ENCODE data around the gene SCPEP1.
A peak's percentile ranks its signal among the peaks of the same experiment; 100 is the strongest.
"Not testable (repeated sequence)": the region's sequence is repeated elsewhere in the genome, so short reads cannot be mapped to it uniquely, and the experiment has no call there.

Gene SCPEP1

GRCh38 chr17:56965681-56966080, 12.2 kb upstream of the SCPEP1 start:
- DNase-seq, result not testable (repeated sequence)

- DNase-seq, result no peak
Observed at GRCh38 chr17:56966338-56966737, 11.6 kb upstream of the SCPEP1 start.

- no peak for DNase-seq
Observed at GRCh38 chr17:56970974-56971373, 7.0 kb upstream of the SCPEP1 start.

- no peak for DNase-seq
Observed at GRCh38 chr17:56972111-56972730, 5.7 kb upstream of the SCPEP1 start.

- no peak for DNase-seq
Observed at GRCh38 chr17:56973520-56973919, 4.4 kb upstream of the SCPEP1 start.

- DNase-seq, result no peak
Observed at GRCh38 chr17:56974055-56974454, 3.9 kb upstream of the SCPEP1 start.

GRCh38 chr17:56975656-56976055, 2.3 kb upstream of the SCPEP1 start:
- no peak for DNase-seq

GRCh38 chr17:56976941-56977608, 856 bp upstream of the SCPEP1 start:
- no peak for DNase-seq

GRCh38 chr17:56978441-56979090, 635 bp downstream of the SCPEP1 start:
- peak in 1 of 2 donors; percentile 38 for DNase-seq

- DNase-seq, result no peak
Observed at GRCh38 chr17:56979091-56979480, 1.2 kb downstream of the SCPEP1 start.

- not testable (repeated sequence) for DNase-seq
Observed at GRCh38 chr17:56980526-56980925, 2.6 kb downstream of the SCPEP1 start.

GRCh38 chr17:56982312-56982711, 4.4 kb downstream of the SCPEP1 start:
- DNase-seq, result no peak

GRCh38 chr17:56983366-56983765, 5.4 kb downstream of the SCPEP1 start:
- DNase-seq, result no peak

GRCh38 chr17:56985371-56986162, 7.6 kb downstream of the SCPEP1 start:
- peak in 1 of 2 donors; percentile 22 for DNase-seq

- DNase-seq, result no peak
Observed at GRCh38 chr17:56987283-56987834, 9.4 kb downstream of the SCPEP1 start.

- DNase-seq, result no peak
Observed at GRCh38 chr17:56988901-56989572, 11.1 kb downstream of the SCPEP1 start.

GRCh38 chr17:56992364-56992763, 14.4 kb downstream of the SCPEP1 start:
- no peak for DNase-seq

GRCh38 chr17:56994009-56994792, 16.3 kb downstream of the SCPEP1 start:
- DNase-seq, result no peak

GRCh38 chr17:56995766-56996165, 17.8 kb downstream of the SCPEP1 start:
- DNase-seq, result no peak

GRCh38 chr17:56997313-56997712, 19.4 kb downstream of the SCPEP1 start:
- no peak for DNase-seq

GRCh38 chr17:57001541-57001940, 23.6 kb downstream of the SCPEP1 start:
- no peak for DNase-seq

- no peak for DNase-seq
Observed at GRCh38 chr17:57002904-57003303, 25.0 kb downstream of the SCPEP1 start.
